Measurements from ENCODE around the gene RPS6KA4. TPM values are rescaled to one million over a fixed set of nuclear protein-coding genes. Genes with fewer than 3 reads are reported as not detected.
"Not testable (repeated sequence)": the region's sequence is repeated elsewhere in the genome, so short reads cannot be mapped to it uniquely, and the experiment has no call there.

The RPS6KA4 gene
- total RNA-seq, 4 donors from 2014 or later, result 19.1 to 36.1 (median 26.0) TPM

GRCh38 chr11:64415996-64416728 lies 57.2 kb downstream of the RPS6KA4 start:
- Histone ChIP-seq H3K27me3 (no peaks in the 10 kb centered on the region), H3K36me3 (no peaks in the 10 kb centered on the region), H3K27ac (replicated peaks in 1 of 4) (no peak overlapping the region), H3K9me3 (peaks cover 0 to under 1% (median 0%) of the 10 kb centered on the region in 4 donors), H3K4me1 (no peaks in the 10 kb centered on the region), H3K4me3 (no peak overlapping the region)
- TF ChIP-seq POLR2A (IDR thresholded peaks at IDR 0.05; ENCODE audit: low read depth) (no peak), POLR2AphosphoS5 (IDR thresholded peaks at IDR 0.05) (no peak), EP300 (IDR thresholded peaks at IDR 0.05) (no peak), CTCF (IDR thresholded peaks at IDR 0.05) (no peak)
- WGBS, result 84% methylated on average over 8 of the region's 9 CpGs
- intact Hi-C loops (cut with DNase I), result no loop called here
- DNase-seq (ENCODE audit: extremely low spot score), result no peak

- H3K4me3 ChIP-seq; DNase-seq (ENCODE audit: extremely low spot score); H3K4me1 ChIP-seq; intact Hi-C loops (cut with DNase I); H3K36me3 ChIP-seq; H3K27me3 ChIP-seq; H3K27ac ChIP-seq (replicated peaks in 1 of 4): not testable (repeated sequence)
- WGBS, result 92% methylated on average over 7 of the region's 7 CpGs
- H3K9me3 ChIP-seq, result peaks cover 0 to 15% (median 7%) of the 10 kb centered on the region in 4 donors
Observed at GRCh38 chr11:64418233-64418632, 59.3 kb downstream of the RPS6KA4 start.

- Histone ChIP-seq H3K27me3 (no peaks in the 10 kb centered on the region), H3K4me3 (no peak overlapping the region), H3K27ac (replicated peaks in 1 of 4) (no peak overlapping the region), H3K9me3 (peaks cover 0 to 15% (median 7%) of the 10 kb centered on the region in 4 donors), H3K36me3 (no peaks in the 10 kb centered on the region), H3K4me1 (no peaks in the 10 kb centered on the region)
- 80% methylated on average over 6 of the region's 11 CpGs for WGBS
- DNase-seq (ENCODE audit: extremely low spot score), result no peak
- TF ChIP-seq CTCF (IDR thresholded peaks at IDR 0.05) (no peak), POLR2AphosphoS5 (IDR thresholded peaks at IDR 0.05) (no peak), POLR2A (IDR thresholded peaks at IDR 0.05; ENCODE audit: low read depth) (no peak), EP300 (IDR thresholded peaks at IDR 0.05) (no peak)
- intact Hi-C loops (cut with DNase I), result no loop called here
Observed at GRCh38 chr11:64419257-64419790, 60.4 kb downstream of the RPS6KA4 start.

- no peaks in the 10 kb centered on the region for H3K36me3 ChIP-seq
- peaks cover 0 to 15% (median 7%) of the 10 kb centered on the region in 4 donors for H3K9me3 ChIP-seq
- no peak for TF ChIP-seq POLR2A (IDR thresholded peaks at IDR 0.05; ENCODE audit: low read depth)
- no peak for TF ChIP-seq CTCF (IDR thresholded peaks at IDR 0.05)
- no peak for TF ChIP-seq EP300 (IDR thresholded peaks at IDR 0.05)
- TF ChIP-seq POLR2AphosphoS5 (IDR thresholded peaks at IDR 0.05), result no peak
- no peak overlapping the region for H3K27ac ChIP-seq (replicated peaks in 1 of 4)
- 70% methylated on average over 8 of the region's 8 CpGs for WGBS
- intact Hi-C loops (cut with DNase I), result no loop called here
- no peaks in the 10 kb centered on the region for H3K4me1 ChIP-seq
- H3K4me3 ChIP-seq, result no peak overlapping the region
- H3K27me3 ChIP-seq, result no peaks in the 10 kb centered on the region
- no peak for DNase-seq (ENCODE audit: extremely low spot score)
Observed at GRCh38 chr11:64419818-64420485, 61.0 kb downstream of the RPS6KA4 start.

Small RNA genes lying within 50 kb of the gene (small RNA-seq; reads per million reads assigned to genes)
- gene MIR1237 (0 to 0.17 (median 0) reads per million in 3 donors), gene MIR7155 (0.37 to 1.2 (median 0.67) reads per million in 3 donors)

Other genes with a start within 250 kb of the RPS6KA4 start
- 10 to 100 TPM; 28.8 to 70.7 (median 33.7) TPM for gene MACROD1, start 193.0 kb upstream of the RPS6KA4 start, total RNA-seq
- 100 to 1,000 TPM in 3 of 4 donors, 10 to 100 TPM in 1; 82.2 to 116 (median 101) TPM for gene STIP1, start 173.0 kb upstream of the RPS6KA4 start, total RNA-seq
- gene FERMT3, start 152.4 kb upstream of the RPS6KA4 start, total RNA-seq, result 10 to 100 TPM; 12.9 to 35.5 (median 15.5) TPM
- 10 to 100 TPM; 42.3 to 90.5 (median 72.1) TPM for gene TRPT1, start 133.0 kb upstream of the RPS6KA4 start, total RNA-seq
- 10 to 100 TPM; 37.8 to 58.7 (median 48.6) TPM for gene NUDT22, start 132.9 kb upstream of the RPS6KA4 start, total RNA-seq
- gene DNAJC4, start 128.6 kb upstream of the RPS6KA4 start, total RNA-seq, result 10 to 100 TPM; 19.4 to 40.4 (median 25.3) TPM
- 100 to 1,000 TPM in 2 of 4 donors, 10 to 100 TPM in 2; 92.3 to 144 (median 108) TPM for gene VEGFB, start 124.6 kb upstream of the RPS6KA4 start, total RNA-seq
- gene FKBP2, start 118.1 kb upstream of the RPS6KA4 start, total RNA-seq, result 10 to 100 TPM; 49.0 to 87.8 (median 65.5) TPM
- gene PPP1R14B, start 112.2 kb upstream of the RPS6KA4 start, total RNA-seq, result 10 to 100 TPM; 50.4 to 92.9 (median 79.8) TPM
- 10 to 100 TPM; 18.9 to 36.5 (median 25.3) TPM for gene PLCB3, start 107.6 kb upstream of the RPS6KA4 start, total RNA-seq
- gene BAD, start 74.5 kb upstream of the RPS6KA4 start, total RNA-seq, result 100 to 1,000 TPM in 3 of 4 donors, 10 to 100 TPM in 1; 99.3 to 138 (median 122) TPM
- 10 to 100 TPM; 20.9 to 36.1 (median 25.4) TPM for gene GPR137, start 73.3 kb upstream of the RPS6KA4 start, total RNA-seq
- not detected for gene KCNK4, start 67.9 kb upstream of the RPS6KA4 start, total RNA-seq
- under 1 TPM in 1 of 4 donors, not detected in 3; 0.80 TPM for gene CATSPERZ, start 58.8 kb upstream of the RPS6KA4 start, total RNA-seq
- 10 to 100 TPM; 63.5 to 95.8 (median 76.1) TPM for gene ESRRA, start 53.6 kb upstream of the RPS6KA4 start, total RNA-seq
- gene TRMT112, start 41.6 kb upstream of the RPS6KA4 start, total RNA-seq, result 100 to 1,000 TPM; 202 to 281 (median 212) TPM
- gene PRDX5, start 41.0 kb upstream of the RPS6KA4 start, total RNA-seq, result 100 to 1,000 TPM; 144 to 178 (median 155) TPM
- 10 to 100 TPM in 1 of 4 donors, 1 to 10 TPM in 3; 7.0 to 12.5 (median 8.2) TPM for gene CCDC88B, start 19.0 kb upstream of the RPS6KA4 start, total RNA-seq
- not detected for gene SLC22A11, start 196.8 kb downstream of the RPS6KA4 start, total RNA-seq
- gene SLC22A12, start 232.1 kb downstream of the RPS6KA4 start, total RNA-seq, result not detected

Data from esophagus muscularis mucosa (tissue), 4 donors.